Endometrial microvascular endothelial cells (primary cell): ENCODE results near the gene TBRG4. TPM values are rescaled to one million over a fixed set of nuclear protein-coding genes. Genes with fewer than 3 reads are reported as not detected.

Source experiments
- in situ Hi-C: cut with HindIII; loops from 2 replicates; pipeline ENCODE4 v1.10.0; 2017; ENCODE audit warnings: low sequenced_read_pairs, low pct_unique_long_range_greater_than_20kb; ENCODE audit errors: inconsistent ontology term
- total RNA-seq: library from RNA; depleted of rRNA; stranded (reverse); fragments of >200 nt; gene quantifications from one replicate; pipeline ENCODE4 v1.2.3, GENCODE V29; 2015; ENCODE audit errors: inconsistent ontology term

TBRG4 gene
- total RNA-seq, 1 donor from 2014 or later, result 77.6 TPM

DNA sequence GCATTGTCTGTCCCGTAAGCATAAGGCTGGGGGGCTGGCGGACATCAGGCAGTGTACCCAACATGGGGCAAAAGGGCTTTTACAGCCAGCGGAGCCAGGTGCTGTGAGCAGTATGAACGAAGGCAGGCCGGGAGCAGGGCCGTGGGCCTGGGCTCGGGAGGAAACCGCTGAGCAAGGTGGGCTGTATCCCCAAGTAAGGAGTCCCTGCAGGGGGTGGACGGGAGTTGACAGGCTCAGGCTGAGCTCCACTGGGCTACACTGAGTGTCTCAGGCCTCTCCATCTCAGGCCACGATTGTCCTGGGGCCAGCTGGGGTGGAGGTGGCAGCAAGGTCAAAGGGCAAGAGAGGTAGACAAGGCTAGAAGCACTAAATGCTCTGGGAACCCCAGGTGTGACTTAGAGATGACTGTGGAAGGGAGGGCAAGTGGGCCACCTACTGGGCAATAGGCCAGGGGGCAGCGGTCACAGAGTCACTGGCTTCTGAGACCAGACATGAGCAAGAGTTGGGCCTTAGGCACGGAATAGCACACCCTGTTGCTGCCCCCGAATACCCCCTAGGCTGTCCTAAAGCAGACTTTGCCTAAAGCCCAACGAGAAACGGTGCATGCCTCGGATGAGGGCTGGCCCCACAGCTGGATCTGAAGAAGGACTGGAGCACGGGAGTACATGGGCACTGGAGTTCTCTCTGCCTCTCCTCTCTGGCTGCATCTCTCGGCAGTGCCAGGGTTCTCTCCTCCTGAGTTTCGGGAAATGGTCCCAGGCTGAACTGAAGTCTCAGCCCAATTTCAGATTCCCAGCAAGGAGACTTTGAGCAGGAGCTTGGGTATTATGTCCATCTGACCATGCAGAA lies 35.3 kb upstream of the TBRG4 start:
- in situ Hi-C loops, result no loop called here

DNA sequence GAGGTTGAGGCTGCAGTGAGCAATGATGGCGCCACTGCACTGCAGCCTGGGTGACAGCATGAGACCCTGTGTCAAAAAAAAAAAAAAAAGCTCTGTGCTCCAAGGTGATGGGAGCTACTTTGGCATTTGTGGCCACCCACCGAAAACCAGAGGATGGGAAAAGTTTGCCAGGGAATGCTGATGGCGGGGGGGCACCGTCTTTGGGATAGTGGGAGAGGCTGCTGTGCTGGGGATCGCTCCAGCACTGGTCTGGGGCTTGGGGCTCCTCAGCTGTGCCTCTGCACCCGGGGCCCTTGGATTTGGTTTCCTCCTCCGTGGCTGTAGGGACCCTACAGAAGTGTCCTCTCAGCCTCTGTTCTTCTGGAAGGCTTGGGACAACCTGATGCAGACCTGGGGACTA lies 34.4 kb upstream of the TBRG4 start:
- in situ Hi-C loops, result no loop called here

DNA sequence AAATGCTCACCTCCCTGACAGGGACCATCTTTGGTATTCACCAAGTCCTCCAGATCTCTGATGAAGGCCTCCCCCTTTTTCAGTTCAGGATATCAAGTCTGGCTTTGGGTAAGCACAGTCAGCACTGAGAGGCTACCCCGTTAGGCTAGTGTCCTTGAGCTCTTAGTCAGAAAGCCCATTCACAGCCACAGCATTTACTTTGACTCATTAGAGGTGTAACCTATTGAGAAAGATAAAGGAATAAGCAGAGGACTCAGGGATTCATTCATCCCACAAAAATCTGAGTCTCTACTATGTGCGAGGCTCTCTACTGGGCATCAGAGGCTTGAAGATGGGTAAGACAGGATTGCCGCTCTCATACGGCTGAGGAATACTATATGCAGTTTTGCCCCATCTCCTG lies 32.1 kb upstream of the TBRG4 start:
- in situ Hi-C loops, result no loop called here

DNA sequence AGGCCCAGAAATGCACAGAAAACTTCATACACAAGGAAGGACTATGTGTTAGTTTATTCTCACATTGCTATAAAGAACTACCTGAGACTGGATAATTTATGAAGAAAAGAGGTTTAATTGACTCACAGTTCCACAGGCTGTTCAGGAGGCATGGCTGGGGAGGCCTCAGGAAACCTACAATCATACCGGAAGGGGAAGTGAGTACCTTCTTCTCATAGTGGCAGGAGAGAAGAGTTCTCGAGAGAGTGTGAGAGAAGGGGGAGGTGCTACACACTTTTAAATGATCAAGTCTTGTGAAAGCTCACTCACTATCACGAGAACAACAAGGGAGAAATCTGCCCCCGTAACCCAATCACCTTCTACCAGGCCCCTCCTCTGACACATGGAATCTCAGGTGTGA lies 29.3 kb upstream of the TBRG4 start:
- in situ Hi-C loops, result no loop called here

DNA sequence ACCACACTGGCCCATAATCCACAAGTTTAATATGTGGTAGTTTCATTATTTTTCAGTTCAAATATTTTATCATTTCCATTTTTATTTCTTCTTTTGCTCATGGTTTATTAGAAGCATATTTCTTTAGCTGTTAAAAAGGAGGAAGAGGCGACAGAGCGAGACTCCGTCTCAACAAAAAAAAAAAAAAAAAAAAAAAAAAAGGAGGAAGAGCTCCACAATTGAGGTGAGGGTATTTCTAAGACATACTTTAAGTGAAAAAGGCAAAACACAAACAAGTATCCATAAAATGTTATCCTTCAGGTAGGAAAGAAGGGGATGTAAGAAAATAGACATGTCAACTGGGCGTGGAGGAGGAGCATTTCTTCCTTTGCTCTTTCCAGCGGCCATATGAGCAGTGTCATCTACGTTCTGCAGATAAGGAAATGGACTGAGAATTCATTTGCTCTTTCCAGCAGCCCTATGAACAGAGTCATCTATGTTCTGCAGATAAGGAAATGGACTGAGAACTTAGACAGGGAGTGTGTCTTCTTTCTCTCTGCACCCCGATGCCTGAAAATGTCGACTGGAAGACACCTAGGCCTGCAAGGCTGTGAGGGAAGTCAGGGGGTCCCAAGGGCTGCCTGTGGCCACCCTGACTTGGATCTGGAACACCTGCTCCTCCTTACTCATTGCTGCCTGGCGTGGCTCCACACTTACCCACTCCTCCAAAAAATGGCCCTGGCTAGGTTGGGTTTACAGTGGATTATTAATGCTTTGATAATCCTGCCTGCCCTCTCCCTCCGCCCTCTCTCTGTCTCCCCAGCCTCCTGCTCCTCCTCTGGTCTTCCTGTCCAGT lies 27.2 kb upstream of the TBRG4 start:
- in situ Hi-C loops, result no loop called here

DNA sequence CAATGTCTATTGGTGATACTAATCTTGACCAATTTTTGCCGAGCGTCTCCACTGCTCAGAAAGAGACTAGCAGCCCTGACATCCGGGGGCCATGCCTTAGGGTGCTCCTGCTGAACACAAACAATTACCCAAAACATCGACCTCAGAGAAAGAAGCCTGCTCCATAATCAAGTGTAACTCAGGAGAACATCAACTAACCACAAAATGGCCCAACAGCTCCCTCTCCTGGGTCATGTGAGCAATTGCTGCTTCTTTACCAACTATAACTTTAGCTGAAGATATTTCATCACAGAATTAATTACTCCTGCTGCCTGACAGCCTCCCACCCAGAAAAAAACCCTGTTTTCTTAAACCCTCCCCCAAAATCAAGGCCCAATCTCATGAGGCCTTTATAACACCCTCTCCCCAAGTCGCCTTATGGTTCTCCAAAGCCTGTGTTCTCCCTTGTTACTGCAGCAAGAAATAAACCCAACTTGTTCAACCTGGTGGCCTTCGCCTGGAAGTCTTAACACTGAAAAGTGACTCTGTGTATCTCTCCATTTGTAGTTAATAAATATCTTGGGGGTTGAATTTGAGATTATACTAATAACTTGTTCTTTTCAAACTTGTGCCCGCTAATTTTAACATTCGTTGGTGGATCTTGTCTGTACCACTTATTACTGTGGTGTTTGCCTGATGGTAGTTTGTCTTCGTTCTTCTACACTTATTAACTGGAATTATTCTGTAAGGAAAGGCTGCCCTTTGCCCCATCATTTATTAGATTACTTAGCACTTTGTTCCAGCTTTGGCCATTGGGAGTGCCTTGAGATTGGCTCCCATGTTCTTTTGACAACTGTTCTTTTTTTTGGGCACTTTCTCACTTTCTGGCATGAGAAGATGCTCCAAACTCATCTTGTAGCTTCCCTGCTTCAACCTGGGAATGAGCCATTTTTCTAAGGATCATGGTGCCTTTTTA lies 24.9 kb upstream of the TBRG4 start:
- in situ Hi-C loops, result no loop called here

DNA sequence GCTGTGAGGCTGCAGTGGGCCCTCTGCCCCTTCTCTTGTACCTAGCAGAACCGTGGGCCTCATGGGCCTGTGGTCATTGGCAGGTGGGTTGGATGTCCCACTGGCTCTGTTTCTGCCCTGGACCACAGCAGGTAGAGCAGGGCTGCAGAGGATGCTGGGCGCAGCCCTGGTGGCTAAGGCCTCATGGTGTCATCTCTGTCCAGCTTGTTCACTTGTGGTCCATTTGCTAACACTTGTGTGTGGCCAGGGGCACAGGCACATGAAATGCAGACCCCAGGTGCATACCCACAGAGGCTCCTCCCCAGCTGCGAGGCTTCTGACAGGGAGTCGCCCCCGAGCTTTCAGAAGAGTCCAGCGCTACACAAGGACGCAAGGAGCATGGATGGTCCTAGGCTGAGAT lies 22.4 kb upstream of the TBRG4 start:
- in situ Hi-C loops, result no loop called here

DNA sequence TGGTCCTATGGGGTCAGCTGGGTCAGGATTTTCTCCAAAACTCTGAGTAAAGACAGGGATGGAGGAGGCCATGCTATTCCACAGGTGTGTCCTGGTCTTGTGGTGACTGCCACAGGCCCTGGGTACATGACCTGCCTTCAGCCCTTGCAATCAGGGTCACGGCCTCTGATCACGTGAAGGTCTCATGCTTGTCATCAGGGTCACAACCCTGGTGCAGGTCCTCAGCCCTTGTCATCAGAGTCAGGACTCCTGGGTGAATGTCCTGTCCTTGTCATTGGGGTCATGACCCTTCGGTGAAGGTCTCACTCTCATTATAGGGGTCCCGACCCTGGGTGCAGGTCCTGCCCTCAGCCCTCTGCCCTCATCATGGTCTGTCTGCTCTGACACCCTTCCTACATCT lies 21.9 kb upstream of the TBRG4 start:
- in situ Hi-C loops, result no loop called here

DNA sequence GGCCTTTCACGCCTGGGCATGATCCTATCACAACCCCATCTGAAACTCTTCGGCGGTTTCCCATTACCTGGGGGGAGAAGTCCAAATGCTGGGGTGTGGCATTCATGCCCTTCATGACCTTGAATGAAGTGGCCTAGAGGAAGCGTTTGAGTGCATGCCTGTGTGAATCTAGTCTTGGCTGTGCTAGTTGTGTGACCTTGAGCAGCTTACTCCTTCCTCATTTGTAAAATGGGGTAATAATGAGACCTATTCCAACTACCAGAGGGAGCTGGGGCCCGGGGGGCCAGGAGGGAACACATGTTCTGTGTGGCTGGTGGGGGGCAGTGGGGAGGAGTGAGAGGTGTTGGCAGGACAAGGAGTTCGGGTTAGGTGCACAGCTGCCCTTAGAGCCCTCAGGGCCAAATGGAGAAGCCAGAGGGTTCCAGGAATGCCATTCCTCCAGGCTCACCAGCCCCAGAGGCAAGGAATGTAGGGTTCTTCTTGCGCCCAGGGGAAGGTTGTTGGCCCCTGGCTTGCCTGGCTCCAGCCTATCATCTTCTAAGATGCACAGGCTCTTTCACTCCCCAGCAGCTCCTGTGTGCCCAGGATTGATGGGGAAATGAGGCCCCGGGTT lies 21.3 kb upstream of the TBRG4 start:
- in situ Hi-C loops, result no loop called here

DNA sequence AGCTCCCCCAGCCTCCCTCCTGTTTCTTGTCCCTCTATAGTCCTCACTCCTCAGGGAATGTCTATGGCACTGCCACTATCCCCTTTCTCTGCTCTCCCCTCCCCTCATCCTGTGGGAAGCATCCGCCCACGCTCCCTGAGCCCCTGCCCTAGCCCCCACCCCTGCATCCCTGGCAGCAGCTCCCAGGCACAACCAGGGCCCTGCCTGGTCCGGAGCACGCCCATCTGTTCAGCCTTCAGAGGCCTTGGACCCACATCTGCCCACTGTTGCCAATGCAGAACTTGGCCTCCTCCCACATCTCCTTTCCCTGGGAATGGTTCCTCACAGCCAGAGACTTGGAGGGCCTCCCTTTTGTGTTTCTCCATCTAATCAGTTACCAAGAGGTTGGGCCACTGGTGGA lies 20.4 kb upstream of the TBRG4 start:
- in situ Hi-C loops, result no loop called here

DNA sequence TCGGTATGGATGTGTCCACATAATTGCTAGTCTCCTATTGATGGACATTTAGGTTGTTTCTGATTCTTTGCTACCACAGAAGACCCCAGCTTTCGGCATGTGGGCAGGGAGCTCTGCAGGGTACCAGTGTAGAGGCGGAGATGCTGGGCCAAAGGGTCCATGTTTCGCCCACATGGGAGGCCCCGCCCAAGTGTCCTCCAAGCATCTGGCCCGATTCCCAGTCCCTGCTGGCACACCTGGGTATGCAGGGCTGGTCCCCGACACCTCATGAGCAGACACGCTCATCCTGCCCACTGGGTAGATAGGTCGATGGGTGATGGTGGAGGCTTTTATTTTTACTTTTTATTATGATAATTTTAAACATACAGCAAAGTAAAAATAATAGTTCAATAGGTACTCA lies 19.4 kb upstream of the TBRG4 start:
- in situ Hi-C loops, result no loop called here

DNA sequence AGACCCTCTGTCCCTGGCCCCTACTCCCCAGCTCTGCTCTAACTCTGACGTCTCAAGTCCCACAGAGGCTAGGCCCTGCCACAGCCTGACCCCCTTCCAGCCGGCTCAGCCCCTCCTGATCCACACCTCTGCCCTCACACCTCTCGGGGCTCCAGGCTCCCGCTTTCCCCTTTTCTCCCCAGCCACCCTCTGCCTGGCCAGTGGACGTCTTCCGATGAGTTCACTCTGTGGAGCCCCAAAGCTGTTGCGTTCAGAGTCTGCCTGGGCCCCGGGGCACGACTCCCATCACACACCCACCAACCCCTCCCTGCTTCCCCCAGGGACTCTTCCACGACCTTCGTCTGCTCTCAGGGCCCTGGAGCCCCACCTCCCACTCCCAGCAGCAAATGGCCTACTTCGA lies 18.4 kb upstream of the TBRG4 start:
- in situ Hi-C loops, result no loop called here

DNA sequence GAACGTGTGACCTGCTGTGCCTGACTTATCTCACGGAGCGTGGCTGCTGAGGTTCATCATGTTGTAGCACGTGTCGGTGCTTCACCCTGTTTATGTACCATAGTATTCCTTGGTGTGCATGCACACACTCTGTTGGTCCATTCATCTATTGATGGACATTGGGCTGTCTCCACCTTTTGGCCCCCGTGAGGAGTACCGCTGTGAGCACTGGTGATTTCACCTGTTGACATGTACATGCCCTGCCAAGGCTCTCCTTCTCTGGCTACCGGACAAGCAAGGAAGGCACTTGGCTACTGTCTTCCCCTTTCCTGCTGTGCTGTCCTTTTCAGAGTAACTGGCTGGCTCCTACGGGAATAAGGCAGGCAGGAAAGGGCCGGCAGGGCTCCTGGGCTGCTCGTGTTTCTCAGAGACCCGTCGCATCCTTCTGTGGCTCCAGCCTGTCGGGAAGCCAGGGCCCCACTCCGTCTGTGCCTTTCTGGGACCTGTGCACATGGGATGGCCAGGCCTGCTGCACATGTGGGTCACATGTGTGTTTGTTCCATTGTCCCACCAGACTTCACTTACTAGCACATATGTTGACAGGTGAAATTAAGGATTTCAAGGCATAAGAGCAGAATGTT lies 17.8 kb upstream of the TBRG4 start:
- in situ Hi-C loops, result no loop called here

DNA sequence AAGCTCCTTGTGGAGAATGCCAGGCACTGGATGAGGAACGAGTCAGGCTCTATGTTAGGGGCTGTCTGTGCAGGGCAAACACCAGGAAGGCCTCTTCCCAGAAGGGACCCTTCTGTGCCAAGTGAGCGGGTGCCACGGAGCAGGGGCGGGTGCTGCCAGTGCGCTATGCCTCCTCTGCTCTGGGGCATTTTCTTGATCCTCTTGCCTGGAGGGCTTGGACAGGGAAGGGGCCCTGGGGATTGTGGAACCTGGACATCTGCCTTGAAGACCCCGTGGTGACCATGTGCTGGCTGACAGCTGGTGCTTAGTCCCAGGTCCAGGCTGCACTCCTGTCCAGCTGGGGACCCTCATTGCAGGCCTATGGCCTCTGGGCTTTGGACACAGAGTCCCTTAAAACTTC lies 15.4 kb upstream of the TBRG4 start:
- in situ Hi-C loops, result no loop called here

DNA sequence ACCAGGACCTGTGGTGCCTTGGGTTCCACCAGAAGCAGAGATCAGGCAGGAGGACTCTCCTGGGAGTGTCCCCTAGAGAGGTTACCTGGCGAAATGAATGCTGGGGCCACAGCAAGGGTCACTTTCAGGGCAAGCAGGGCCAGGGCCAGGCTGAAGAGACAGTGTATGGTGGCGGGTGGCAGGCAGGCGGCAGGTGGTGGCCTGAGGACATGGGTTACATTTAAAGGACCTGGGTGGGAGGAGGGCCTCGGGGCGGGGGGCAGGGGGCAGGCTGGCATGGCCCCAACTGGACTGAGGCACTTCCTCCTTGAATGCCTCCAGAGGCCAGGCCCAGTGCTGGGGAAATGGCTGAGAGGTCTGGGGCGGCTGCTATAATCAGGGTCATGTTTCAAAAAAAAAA lies 14.7 kb upstream of the TBRG4 start:
- in situ Hi-C loops, result no loop called here

DNA sequence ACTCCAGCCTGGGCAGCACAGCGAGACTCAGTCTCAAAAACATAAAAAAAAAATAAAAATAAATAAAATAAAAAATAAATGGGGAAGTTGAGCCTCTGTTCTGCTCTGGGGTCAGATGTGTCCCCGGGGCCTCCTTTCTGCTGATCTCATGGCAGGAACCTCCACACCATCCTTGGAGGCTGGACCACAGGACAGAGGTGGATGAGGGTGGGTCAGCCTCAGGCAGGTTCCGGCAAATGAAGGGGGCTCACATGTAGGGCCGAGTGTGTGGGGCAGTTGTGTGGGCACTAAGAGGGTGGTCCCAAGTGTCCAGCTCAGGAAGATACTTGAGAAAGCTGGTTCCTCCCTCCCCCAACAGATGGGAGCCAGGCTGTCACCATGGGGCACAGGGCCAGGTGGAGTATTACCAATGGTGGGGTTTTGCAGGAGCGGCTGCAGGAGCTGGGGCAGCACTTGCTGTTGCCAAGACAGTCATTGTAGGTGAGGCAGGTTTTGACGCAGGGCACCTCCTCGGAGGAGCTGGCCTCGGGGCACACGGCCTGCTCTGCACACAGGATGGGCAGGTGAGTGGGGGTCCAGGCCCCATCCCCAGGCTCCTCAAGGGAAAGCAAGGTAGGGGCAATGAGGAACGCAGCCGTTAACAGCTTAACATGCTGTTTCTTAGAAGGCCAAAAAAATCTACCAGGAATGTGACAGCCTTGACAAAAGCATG lies 13.9 kb upstream of the TBRG4 start:
- in situ Hi-C loops, result no loop called here

DNA sequence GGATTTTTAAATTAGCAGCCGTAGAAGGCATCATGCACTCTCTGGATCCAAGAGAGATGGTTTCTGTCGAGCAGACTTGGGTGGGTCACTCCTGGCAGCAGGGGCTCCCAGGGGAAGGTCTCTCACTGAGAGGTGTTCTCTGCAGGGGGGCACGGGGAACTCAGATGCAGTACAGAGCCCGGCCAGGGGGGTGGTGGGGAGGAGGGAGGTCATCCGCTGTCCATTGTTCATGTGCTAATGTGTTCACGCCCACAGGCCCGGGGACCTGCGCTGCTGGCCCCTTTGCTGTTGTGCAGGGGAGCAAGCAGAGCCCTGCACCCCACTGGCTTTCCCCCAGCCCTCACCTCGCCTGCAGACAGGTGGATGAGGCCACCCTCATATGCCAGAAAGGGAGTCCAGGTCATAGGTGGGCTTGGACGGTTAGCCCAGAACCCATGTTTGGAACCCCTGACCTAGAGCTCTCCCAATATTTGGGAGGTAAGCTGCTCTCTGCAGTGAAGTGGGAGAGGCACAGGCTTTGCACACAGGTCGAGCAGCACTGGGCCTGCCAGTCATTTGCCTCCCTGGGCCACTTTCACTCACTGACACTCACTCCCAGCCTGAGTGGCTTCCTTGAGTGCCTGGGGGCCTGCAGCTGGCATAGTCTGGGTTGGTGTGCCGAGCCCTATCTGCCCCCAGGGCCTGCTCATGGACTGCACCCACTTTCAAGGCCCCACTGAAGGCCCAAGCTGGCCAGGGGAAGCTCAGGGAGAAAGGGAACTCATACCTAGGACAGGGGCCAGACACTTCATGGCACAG lies 12.6 kb upstream of the TBRG4 start:
- in situ Hi-C loops, result no loop called here
